GM13977 (cell line): ENCODE data around the gene TEX2.

ENCODE experiments used
- DNase-seq: peaks from one replicate; pipeline ENCODE4 v3.0.0; 2012; ENCODE audit warnings: low spot score
- CTCF ChIP-seq: IDR thresholded peaks from 2 replicates; pipeline ENCODE4 v1.5.1; 2012; ENCODE audit warnings: mild to moderate bottlenecking, control low read depth; ENCODE audit not compliant: insufficient read depth; ENCODE audit errors: extremely low read depth, missing control alignments
- in situ Hi-C: fragments of 300-500 bp; cut with MboI; formaldehyde crosslinking; loops from one replicate; pipeline ENCODE4 v1.12.0; 2022; ENCODE audit warnings: low sequenced_read_pairs, low pct_unique_long_range_greater_than_20kb, mixed read lengths, inconsistent platforms; ENCODE audit not compliant: unreplicated experiment

Gene TEX2

GRCh38 chr17:64177311-64178010 lies 85.6 kb downstream of the TEX2 start:
- no peak for DNase-seq
- TF ChIP-seq CTCF = no peak
- in situ Hi-C loops = no loop called here

- no peak for DNase-seq
These were observed 86.5 kb downstream of the TEX2 start for GRCh38 chr17:64176556-64176955.

GRCh38 chr17:64174686-64175456 lies 88.2 kb downstream of the TEX2 start:
- no peak for DNase-seq
- no peak for TF ChIP-seq CTCF
- in situ Hi-C loops = no loop called here

More at GRCh38 chr17:64176556-64176955, 86.5 kb downstream of the TEX2 start:
- in situ Hi-C loops = no loop called here
- no peak for TF ChIP-seq CTCF

- TF ChIP-seq CTCF = no peak
- no peak for DNase-seq
- in situ Hi-C loops = no loop called here
These were observed 89.4 kb downstream of the TEX2 start for GRCh38 chr17:64173646-64174045.

- TF ChIP-seq CTCF = no peak
- in situ Hi-C loops = no loop called here
- no peak for DNase-seq
These were observed 90.5 kb downstream of the TEX2 start for GRCh38 chr17:64172510-64172909.

GRCh38 chr17:64171041-64171440 lies 92.0 kb downstream of the TEX2 start:
- no peak for DNase-seq
- no peak for TF ChIP-seq CTCF
- in situ Hi-C loops = no loop called here
